ENCODE data around the gene SH3BP4.

- TF ChIP-seq CTCF (IDR thresholded peaks at IDR 0.05; ENCODE audit: low read depth, low read length, missing input control) (no peak), TAF1 (conservative IDR thresholded peaks at IDR 0.05) (no peak), GABPA (IDR thresholded peaks at IDR 0.05 in 1 of 2, conservative IDR thresholded peaks at IDR 0.05 in 1 of 2) (no peak), JUND (IDR thresholded peaks at IDR 0.05) (no peak), REST (IDR thresholded peaks at IDR 0.05) (no peak), NR2F2 (IDR thresholded peaks at IDR 0.05) (no peak), HNF4A (conservative IDR thresholded peaks at IDR 0.05) (no peak), SP1 (IDR thresholded peaks at IDR 0.05) (no peak), ATF3 (IDR thresholded peaks at IDR 0.05) (no peak), YY1 (IDR thresholded peaks at IDR 0.05) (no peak), EGR1 (IDR thresholded peaks at IDR 0.05; ENCODE audit: low read depth in 2 of 2) (no peak), RAD21 (IDR thresholded peaks at IDR 0.05) (no peak)
- TF ChIP-seq, protein P1, sequence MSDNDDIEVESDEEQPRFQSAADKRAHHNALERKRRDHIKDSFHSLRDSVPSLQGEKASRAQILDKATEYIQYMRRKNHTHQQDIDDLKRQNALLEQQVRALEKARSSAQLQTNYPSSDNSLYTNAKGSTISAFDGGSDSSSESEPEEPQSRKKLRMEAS (IDR thresholded peaks at IDR 0.05) = no peak
Measured at GRCh38 chr2:235021752-235022151, 69.9 kb downstream of the SH3BP4 start.
